ENCODE measurements around the gene FLOT1. TPM values are rescaled to one million over a fixed set of nuclear protein-coding genes. Genes with fewer than 3 reads are reported as not detected.

FLOT1 gene
- total and polyA plus RNA-seq, 9 of the 15 experiments (the other 6 are each of a cell fraction or from before 2014, with no cell fraction given), result 11.7 to 149 (median 118) TPM

- TF ChIP-seq, protein P1, sequence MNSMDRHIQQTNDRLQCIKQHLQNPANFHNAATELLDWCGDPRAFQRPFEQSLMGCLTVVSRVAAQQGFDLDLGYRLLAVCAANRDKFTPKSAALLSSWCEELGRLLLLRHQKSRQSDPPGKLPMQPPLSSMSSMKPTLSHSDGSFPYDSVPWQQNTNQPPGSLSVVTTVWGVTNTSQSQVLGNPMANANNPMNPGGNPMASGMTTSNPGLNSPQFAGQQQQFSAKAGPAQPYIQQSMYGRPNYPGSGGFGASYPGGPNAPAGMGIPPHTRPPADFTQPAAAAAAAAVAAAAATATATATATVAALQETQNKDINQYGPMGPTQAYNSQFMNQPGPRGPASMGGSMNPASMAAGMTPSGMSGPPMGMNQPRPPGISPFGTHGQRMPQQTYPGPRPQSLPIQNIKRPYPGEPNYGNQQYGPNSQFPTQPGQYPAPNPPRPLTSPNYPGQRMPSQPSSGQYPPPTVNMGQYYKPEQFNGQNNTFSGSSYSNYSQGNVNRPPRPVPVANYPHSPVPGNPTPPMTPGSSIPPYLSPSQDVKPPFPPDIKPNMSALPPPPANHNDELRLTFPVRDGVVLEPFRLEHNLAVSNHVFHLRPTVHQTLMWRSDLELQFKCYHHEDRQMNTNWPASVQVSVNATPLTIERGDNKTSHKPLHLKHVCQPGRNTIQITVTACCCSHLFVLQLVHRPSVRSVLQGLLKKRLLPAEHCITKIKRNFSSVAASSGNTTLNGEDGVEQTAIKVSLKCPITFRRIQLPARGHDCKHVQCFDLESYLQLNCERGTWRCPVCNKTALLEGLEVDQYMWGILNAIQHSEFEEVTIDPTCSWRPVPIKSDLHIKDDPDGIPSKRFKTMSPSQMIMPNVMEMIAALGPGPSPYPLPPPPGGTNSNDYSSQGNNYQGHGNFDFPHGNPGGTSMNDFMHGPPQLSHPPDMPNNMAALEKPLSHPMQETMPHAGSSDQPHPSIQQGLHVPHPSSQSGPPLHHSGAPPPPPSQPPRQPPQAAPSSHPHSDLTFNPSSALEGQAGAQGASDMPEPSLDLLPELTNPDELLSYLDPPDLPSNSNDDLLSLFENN (IDR thresholded peaks at IDR 0.05; ENCODE audit: low read depth in 2 of 2, low read length in 2 of 2), result no peak
- TF ChIP-seq ZFP1 (CRISPR knock-in tag; IDR thresholded peaks at IDR 0.05) (peak; percentile 60; the same call in 1 of the 2 replicates), KDM2B (CRISPR knock-in tag; IDR thresholded peaks at IDR 0.05) (no peak), ATF1 (CRISPR knock-in tag; IDR thresholded peaks at IDR 0.05) (no peak), ATF1 (tag; IDR thresholded peaks at IDR 0.05) (peak; percentile 97), EZH2 (IDR thresholded peaks at IDR 0.05; ENCODE audit: borderline replicate concordance, low read depth, low read length) (no peak), ZNF217 (CRISPR knock-in tag; IDR thresholded peaks at IDR 0.05) (no peak), HMBOX1 (IDR thresholded peaks at IDR 0.05) (no peak), PHB (CRISPR knock-in tag; IDR thresholded peaks at IDR 0.05) (no peak), FOXK2 (conservative IDR thresholded peaks at IDR 0.05 in 1 of 2, IDR thresholded peaks at IDR 0.05 in 1 of 2; ENCODE audit: low read depth in 2 of 2) (peak in 1 of 2 experiments; percentile 75), ZNF561 (CRISPR knock-in tag; conservative IDR thresholded peaks at IDR 0.05) (no peak), IFI16 (CRISPR knock-in tag; IDR thresholded peaks at IDR 0.05) (no peak), ARHGAP35 (IDR thresholded peaks at IDR 0.05; ENCODE audit: partially characterized antibody) (no peak), MAFG (tag; conservative IDR thresholded peaks at IDR 0.05) (peak; percentile 35; the same call in 1 of the 2 replicates), FOXA3 (CRISPR knock-in tag; conservative IDR thresholded peaks at IDR 0.05 in 1 of 2, IDR thresholded peaks at IDR 0.05 in 1 of 2) (no peak; a peak in 1 of 4 replicates), SP1 (CRISPR knock-in tag; IDR thresholded peaks at IDR 0.05) (peak; percentile 62; the same call in 1 of the 2 replicates), GTF2B (IDR thresholded peaks at IDR 0.05; ENCODE audit: extremely low read depth, insufficient read length) (no peak), ZNF511 (CRISPR knock-in tag; IDR thresholded peaks at IDR 0.05) (0 out of 2 replicates have a peak, but pooled peaks have one; percentile 61)
- TF ChIP-seq, protein P2, sequence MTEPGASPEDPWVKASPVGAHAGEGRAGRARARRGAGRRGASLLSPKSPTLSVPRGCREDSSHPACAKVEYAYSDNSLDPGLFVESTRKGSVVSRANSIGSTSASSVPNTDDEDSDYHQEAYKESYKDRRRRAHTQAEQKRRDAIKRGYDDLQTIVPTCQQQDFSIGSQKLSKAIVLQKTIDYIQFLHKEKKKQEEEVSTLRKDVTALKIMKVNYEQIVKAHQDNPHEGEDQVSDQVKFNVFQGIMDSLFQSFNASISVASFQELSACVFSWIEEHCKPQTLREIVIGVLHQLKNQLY (CRISPR knock-in tag; conservative IDR thresholded peaks at IDR 0.05), result no peak
- TF ChIP-seq, protein P3, sequence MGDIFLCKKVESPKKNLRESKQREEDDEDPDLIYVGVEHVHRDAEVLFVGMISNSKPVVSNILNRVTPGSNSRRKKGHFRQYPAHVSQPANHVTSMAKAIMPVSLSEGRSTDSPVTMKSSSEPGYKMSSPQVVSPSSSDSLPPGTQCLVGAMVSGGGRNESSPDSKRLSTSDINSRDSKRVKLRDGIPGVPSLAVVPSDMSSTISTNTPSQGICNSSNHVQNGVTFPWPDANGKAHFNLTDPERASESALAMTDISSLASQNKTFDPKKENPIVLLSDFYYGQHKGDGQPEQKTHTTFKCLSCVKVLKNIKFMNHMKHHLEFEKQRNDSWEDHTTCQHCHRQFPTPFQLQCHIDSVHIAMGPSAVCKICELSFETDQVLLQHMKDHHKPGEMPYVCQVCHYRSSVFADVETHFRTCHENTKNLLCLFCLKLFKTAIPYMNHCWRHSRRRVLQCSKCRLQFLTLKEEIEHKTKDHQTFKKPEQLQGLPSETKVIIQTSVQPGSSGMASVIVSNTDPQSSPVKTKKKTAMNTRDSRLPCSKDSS (IDR thresholded peaks at IDR 0.05; ENCODE audit: low read depth, partially characterized antibody), result no peak
Measured at GRCh38 chr6:30781743-30782424, 39.4 kb upstream of the FLOT1 start (continued).
